ENCODE measurements around the gene MYCT1.

DNA sequence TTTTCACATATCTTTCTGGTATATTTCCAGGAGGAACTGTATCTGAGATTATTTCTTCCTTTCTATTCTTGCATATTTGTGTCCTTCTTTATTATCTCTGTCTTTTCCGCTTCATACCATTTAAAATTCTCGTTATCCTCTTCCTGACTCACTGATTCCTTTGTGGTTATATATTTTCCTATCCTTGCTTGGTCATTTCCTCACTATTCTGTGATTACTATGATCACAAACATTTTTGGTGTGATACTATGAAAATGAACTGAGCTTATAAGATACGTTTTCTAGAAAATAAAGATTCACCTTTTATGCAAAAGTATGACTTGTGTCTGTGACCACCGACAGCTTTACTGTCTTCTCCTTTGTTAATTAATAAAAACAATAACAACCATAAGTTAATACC lies 26.5 kb upstream of the MYCT1 start:
- TF ChIP-seq ZNF274 (IDR thresholded peaks at IDR 0.05; ENCODE audit: low read depth, low read length), result no peak
- TF ChIP-seq YY1 (IDR thresholded peaks at IDR 0.05; ENCODE audit: insufficient read depth, insufficient read length), result no peak
- TF ChIP-seq SUZ12 (IDR thresholded peaks at IDR 0.05; ENCODE audit: extremely low read depth, insufficient read depth, insufficient read length), result no peak

Data from NT2/D1 (cell line).